CD4-positive, alpha-beta T cell treated with Interleukin-15 for 4 hours (primary cell): ENCODE measurements around the gene FASTKD3.

Source experiments
- DNase-seq: peaks from one replicate; pipeline ENCODE4 v3.0.0-alpha.2; 2020; ENCODE audit warnings: low spot score

FASTKD3 gene

GRCh38 chr5:7849681-7850394 lies 19.0 kb downstream of the FASTKD3 start:
- no peak for DNase-seq

- DNase-seq: no peak
Measured at GRCh38 chr5:7848296-7848695, 20.5 kb downstream of the FASTKD3 start.

DNA sequence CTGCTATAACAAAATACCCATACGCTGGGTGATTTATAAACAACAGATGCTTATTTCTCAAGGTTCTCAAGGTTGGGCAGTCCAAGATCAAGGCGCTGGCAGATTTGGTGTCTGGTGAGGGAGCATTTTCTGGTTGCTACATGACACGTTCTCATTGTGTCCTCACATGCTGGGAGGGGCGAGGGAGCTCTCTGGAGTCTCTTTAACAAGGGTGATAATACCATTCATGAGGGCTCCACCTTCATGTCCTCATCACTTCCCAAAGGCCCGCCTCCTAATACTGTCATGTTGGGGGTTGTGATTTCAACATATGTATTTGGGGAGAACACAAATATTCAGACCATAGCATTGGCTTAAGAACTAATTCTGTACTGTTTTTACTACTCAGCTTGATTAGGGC lies 22.5 kb downstream of the FASTKD3 start:
- no peak for DNase-seq

GRCh38 chr5:7845557-7845956 lies 23.3 kb downstream of the FASTKD3 start:
- DNase-seq: no peak

GRCh38 chr5:7844901-7845300 lies 23.9 kb downstream of the FASTKD3 start:
- DNase-seq: no peak

- no peak for DNase-seq
Measured at GRCh38 chr5:7842531-7842930, 26.3 kb downstream of the FASTKD3 start.

DNA sequence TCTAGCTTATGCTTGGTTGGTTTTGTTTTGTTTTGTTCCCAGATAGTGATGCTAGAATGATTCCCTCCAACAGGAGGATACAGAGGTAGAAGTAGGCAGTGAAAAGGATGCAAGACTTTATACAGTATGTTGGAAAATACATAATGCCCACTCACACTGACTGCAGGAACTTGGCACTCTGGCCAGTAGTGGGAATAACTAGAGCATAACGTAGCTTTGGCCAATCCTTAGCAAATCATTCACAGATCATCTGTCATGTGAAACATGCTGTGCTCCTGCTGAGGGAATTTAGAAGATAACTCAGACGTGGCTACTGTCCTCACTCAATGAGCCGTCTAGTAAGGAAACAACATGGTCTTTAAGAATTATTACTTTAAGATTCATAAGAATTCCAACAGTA lies 31.4 kb downstream of the FASTKD3 start:
- no peak for DNase-seq

GRCh38 chr5:7834982-7835381 lies 33.8 kb downstream of the FASTKD3 start:
- no peak for DNase-seq

- no peak for DNase-seq
Measured at GRCh38 chr5:7828269-7828668, 40.6 kb downstream of the FASTKD3 start.

DNA sequence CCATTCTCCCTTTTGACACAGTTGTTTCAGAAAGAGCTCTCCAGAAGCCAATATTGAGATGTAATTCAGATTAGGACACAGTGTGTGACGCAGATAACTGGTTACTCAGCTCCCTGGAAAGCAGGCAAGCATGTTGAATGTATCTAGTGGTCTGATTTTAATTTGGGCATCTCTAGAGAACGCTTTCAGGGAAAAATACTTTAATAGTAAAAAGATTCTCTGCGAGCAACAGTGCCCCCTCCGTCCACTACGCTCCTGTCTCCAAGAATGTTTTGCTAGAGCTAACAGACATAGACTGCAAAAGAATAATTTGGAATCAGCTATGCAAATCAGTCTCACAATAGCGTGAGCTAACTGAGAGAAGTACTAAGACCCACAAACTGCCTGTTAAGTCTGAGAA lies 41.2 kb downstream of the FASTKD3 start:
- DNase-seq: no peak

DNA sequence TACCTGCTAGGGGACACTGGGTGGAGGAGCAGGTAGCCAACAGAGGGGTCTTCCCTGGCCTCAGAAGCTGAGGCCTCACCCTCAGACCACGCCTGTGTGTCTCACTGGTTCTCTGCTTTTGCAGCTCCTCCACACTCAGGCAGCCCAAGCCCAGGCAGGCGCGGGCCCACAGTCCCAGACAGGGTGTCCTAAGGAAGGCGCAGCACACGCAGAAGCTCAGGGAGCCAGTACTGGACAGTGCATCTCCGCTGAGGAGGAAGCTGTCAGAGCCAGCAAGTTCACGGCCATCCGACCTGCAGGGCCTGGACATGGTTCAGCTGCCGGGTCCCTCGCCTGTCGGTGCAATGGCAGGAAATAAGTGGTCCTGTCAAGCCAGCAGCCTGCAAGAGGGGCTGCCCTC lies 43.2 kb downstream of the FASTKD3 start:
- DNase-seq: no peak

DNA sequence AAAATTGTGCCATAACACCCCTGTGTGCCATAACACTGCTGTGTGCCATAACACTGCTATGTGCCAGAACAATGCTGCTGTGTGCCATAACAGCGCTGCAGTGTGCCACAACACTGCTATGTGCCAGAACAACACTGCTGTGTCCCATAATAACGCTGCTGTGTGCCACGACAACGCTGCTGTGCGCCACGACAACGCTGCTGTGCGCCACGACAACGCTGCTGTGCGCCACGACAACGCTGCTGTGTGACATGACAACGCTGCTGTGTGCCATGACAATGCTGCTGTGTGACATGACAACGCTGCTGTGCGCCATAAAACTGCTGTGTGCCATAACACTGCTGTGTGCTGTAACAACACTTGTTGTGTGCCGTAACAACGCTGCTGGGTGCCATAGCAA lies 43.8 kb downstream of the FASTKD3 start:
- no peak for DNase-seq

- no peak for DNase-seq
Measured at GRCh38 chr5:7823594-7823993, 45.2 kb downstream of the FASTKD3 start.

DNA sequence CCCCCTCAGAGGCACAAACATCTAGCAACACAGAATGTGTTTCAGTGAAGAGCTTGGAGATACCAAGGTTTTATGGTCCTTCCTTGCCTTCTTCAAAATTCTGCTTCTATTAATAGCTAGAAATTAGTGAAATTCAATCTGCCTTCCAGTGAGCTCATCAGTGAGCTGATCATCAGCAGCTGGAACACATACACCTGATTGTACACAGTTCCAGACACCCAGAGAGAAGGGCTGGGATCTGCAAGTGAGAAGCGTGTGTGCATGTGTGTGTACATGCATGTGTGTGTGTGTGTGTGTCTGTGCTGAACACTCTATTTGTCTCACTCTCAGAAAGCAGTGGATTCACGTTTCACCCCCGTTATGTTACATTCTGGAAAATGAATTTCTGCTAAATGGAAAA lies 46.4 kb downstream of the FASTKD3 start:
- DNase-seq: no peak

GRCh38 chr5:7816535-7816901 lies 52.3 kb downstream of the FASTKD3 start:
- DNase-seq: no peak

- DNase-seq: peak; percentile 45
Measured at GRCh38 chr5:7815892-7816534, 52.8 kb downstream of the FASTKD3 start.

DNA sequence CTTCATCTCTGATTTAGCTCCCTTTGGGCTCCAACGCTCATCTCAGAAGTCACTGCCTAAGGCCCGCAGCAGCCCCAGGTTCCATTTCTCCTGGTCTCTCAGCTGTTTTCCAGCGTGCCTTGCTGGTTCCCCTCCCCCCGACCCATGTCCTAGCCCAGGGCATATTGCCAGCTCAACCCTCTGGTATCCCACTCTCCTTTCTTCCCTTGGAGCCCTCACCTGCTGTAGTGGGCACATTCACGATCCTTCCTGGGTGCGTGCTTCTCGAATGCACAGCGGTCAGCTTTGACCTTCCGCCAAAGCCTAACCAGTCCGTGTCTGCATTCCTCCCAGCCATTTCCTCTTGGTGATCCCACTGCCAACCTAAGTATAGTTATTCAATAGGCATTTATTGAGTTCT lies 54.0 kb downstream of the FASTKD3 start:
- DNase-seq: no peak

GRCh38 chr5:7813576-7813975 lies 55.3 kb downstream of the FASTKD3 start:
- DNase-seq: no peak

- no peak for DNase-seq
Measured at GRCh38 chr5:7813007-7813406, 55.8 kb downstream of the FASTKD3 start.

DNA sequence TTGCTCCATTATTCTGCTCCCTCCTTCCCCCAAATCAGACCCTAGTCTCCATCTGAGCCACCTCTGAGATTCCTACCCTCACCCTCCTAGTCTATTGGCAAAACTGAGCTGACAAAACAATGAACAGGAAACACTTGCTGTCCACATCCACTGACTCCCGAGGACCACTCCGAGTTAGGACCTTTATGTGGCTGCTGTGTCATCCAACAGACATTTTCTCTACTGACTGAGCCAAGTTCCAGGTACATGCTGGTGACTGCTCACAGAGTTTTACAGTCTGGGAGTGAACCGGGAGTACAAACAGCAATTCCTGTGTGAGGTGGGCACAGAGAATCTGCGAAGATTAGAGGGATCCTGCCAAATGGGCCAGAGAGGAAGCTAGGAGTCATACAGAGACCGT lies 57.1 kb downstream of the FASTKD3 start:
- no peak for DNase-seq
